LHCN-M2 (cell line): ENCODE measurements around the gene IGF2R. TPM values are rescaled to one million over a fixed set of nuclear protein-coding genes. Genes with fewer than 3 reads are reported as not detected.
"Not testable (repeated sequence)": the region's sequence is repeated elsewhere in the genome, so short reads cannot be mapped to it uniquely, and the experiment has no call there.

ENCODE experiments used
- DNase-seq: peaks from one replicate; pipeline ENCODE4 v3.0.0-alpha.2; 2012; ENCODE audit warnings: low read depth
- total RNA-seq: library from RNA; depleted of rRNA; stranded (reverse); fragments of >200 nt; gene quantifications from 2 replicates; pipeline ENCODE4 v1.2.3, GENCODE V29; 2014

Gene IGF2R
- total RNA-seq, 1 experiment from 2014 or later = 50.5 TPM

DNA sequence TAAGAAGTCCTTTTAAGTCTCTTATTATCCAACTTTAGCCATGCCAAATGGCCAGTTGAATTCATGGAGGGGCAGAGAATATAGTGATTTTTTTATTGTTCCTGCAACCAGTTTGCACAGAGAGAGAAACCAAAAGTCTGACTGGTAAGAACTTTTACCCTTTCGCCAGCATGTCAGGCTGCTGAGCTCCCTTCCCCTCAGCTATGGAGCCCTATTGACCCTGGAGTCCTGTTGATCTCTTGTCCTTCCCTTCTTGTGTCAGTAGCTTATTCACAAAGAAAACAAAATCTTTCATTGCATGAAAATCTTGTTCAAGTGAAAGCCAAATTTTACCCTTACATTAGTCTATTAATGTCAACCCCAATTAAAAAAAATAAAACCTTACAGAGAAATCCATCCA, 151.2 kb downstream of the IGF2R start:
- no peak for DNase-seq

- no peak for DNase-seq
These were observed 152.7 kb downstream of the IGF2R start, which contains the start of gene SLC22A1 for GRCh38 chr6:160121558-160121957. TSS of gene SLC22A1 (plus strand) at chr6:160121815. CDS start at chr6:160121936, 121 bp downstream.

GRCh38 chr6:160121981-160122380, 153.1 kb downstream of the IGF2R start:
- DNase-seq = no peak

- DNase-seq = no peak
These were observed 153.9 kb downstream of the IGF2R start for GRCh38 chr6:160122744-160123143.

- no peak for DNase-seq
These were observed 155.1 kb downstream of the IGF2R start for GRCh38 chr6:160124007-160124406.

GRCh38 chr6:160124605-160125004, 155.7 kb downstream of the IGF2R start:
- no peak for DNase-seq

DNA sequence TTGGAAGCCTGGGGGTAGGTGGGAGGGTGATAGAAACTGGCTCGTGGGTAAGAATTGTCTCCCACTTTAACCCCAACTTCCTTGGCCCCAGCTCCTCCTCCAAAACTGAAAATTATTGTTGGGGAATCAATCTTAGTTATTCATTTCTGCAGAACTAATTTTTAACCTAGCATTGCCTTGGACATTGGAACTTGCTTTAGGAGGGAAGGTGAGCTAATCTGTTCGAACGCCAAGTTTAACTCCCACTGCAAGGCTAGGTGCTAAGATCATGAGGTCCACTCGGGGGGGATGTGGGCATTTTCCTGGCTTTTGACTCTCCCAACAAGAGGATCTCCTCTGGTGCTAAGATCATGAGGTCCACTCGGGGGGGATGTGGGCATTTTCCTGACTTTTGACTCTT, 156.2 kb downstream of the IGF2R start:
- not testable (repeated sequence) for DNase-seq

GRCh38 chr6:160127270-160128124, 158.6 kb downstream of the IGF2R start:
- no peak for DNase-seq

DNA sequence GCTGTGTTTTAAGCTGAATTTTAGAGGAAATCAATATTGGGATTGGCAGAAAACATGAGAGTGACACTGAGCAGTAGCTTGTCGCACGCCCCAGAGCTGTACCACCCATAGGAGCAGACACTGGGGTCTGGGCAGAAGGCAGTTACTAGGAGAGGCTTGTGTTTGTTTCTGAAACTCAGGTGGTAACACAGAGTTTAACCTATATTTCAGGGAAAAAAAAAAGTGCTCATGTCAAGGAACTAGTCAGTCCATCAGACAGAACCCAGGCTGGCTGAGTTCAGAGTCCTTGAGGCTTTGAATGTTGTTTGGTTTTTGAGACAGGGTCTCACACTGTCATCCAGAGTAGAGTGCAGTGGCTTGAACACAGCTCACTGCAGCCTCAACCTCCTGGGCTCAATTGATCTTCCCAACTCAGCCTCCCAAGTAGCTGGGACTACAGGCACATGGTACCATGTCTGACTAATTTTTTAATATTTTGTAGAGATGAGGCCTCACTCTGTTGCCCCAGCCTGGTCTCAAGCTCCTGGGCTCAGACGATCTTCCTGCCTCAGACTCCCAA, 159.3 kb downstream of the IGF2R start:
- no peak for DNase-seq

GRCh38 chr6:160128879-160129516, 160.1 kb downstream of the IGF2R start:
- DNase-seq = no peak

DNA sequence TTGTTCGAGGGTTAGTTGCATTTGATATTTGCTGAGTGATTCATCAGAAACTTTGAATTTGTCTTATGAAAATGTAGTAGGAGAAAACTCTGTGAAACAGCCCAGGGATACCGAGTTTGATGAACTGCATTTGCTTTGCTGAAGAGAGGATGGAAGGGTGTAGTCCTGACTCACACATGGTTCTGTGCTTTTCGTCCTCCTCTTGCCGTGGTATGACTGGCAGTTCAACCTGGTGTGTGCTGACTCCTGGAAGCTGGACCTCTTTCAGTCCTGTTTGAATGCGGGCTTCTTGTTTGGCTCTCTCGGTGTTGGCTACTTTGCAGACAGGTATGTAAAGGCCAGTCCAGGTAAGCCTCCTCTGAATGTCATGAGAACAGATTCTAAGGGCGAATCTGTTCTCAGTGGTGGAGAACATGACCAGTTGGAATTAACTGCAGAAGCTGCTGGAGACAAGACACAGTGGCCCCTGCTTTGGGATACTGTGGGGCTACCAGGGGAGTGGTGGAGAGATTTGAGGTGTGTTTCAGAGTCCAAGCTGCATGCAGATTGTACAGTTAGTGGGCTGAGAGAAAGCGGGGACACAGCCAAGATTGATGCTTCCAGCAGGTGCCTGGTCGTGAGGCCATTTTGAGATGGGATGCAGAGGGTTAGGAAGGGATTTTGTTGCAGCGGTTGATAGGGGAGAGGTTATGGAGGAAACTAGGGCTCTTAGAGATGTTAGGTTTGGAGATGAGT, 161.2 kb downstream of the IGF2R start:
- no peak for DNase-seq

DNA sequence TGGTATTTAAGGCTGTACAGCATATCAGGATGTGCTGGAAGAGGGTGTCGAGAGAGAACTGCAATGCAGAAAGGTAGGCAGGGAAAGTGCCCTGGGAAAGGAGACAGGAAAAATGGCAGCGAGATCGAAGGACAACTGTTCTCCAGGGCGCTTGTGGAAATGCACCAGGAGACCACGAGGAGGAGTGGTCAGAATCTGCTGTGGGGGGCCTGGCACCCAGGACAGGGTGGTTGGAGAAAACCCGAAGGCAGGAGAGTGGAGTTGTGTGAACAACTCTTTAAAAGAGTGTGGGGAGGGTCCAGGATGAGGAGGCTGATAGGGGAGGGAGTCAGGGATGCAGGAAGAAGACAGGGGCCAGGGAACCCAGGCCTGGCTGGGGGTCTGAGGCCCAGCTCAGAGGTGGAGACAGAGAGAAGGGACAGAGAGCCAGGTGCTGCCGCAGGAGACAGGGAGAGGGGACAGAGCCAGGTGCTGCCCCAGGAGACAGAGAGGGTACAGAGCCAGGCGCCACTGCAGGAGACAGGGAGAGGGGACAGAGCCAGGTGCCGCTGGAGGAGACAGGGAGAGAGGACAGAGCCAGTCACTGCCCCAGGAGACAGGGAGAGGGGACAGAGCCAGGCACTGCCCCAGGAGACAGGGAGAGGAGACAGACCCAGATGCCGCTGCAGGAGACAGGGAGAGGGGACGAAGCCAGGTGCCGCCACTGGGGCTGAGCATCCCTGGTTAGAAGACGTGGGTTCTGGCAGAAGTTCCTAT, 162.0 kb downstream of the IGF2R start:
- DNase-seq = no peak

- no peak for DNase-seq
These were observed 162.9 kb downstream of the IGF2R start for GRCh38 chr6:160131636-160132296.

DNA sequence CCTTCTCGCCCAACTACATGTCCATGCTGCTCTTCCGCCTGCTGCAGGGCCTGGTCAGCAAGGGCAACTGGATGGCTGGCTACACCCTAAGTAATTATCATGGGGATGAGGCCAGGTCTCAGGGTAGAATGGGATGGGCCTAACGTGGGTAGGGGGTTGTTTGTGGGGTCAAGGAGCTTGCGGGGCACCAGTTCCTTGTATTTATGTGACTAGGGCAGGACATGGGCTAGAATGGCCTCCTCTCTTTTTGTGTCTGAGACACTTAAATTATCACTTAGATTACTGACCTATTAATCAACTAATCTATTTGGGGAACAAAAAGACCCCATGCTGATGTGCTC, 163.4 kb downstream of the IGF2R start:
- DNase-seq = no peak

DNA sequence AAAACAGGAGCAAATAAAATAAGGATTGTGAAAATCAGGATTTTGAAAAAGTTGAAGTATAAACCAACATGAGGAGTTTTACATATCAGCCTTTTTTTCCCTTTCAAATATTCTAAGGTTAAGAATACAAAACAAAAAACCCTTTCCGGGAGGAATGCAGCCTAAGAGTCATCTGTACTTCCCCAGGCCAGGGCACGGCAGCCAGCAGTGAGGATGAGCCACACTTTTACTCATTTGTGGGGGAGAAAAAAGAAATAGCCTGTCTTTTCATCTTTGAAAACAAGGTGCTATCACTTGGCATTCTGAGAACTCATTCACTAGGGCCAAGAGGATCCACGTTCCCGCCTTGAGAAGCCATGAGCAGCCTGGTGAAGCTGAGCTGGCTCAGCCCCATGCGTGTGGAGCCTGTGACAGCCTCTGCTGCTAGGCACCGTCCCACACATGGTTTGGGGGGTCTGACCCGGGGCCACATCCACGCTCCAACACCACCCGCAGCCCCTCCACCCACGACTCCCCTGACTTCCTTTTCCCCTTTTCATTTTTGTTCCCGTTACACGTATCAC, 164.0 kb downstream of the IGF2R start:
- DNase-seq = peak; percentile 5

DNA sequence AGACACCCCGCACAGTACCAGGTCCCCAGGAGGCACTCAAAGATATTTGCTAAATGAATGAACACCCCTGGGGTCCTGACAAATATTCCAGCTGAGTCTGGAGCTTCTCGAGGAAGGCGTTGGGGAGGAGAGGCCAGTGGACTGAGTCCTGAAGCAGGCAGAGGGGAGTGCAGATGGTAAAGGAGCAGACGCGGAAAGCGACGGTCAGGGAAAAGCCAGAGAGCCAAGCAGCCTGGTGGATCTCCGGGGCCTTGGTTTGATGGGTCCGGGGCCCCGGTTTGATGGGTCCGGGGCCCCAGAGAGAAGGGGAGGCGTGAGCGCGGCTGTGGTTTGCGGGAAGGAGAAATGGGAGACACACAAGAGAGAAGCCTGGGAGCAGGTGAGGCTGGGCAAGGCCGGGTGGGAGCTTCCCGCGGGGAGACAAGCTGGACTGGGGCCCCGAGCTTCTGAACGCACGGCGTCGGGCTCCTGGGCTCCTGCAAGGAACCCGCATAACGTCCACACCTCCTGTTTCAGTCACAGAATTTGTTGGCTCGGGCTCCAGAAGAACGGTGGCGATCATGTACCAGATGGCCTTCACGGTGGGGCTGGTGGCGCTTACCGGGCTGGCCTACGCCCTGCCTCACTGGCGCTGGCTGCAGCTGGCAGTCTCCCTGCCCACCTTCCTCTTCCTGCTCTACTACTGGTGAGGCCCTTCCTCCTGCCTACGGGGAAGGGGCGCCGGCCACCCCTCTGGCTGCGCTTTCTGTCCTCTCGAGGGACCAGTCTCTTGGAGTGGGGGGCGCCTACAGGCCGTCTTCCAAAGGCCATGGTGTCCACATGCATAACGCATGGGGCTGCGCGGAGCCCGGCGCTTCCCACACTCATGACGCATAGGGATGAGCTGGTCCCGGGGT, 164.8 kb downstream of the IGF2R start:
- no peak for DNase-seq

DNA sequence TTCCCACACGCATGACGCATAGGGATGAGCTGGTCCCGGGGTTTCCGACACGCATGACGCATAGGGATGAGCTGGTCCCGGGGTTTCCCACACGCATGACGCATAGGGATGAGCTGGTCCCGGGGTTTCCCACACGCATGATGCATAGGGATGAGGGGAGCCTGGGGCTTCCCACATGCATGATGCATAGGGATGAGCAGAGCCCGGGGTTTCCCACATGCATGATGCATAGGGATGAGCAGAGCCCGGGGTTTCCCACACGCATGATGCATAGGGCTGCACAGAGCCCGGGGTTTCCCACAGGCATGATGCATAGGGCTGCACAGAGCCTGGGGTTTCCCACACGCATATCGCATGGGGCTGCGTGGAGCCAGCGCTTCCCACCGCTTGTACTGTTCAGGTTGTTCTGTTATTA, 165.5 kb downstream of the IGF2R start:
- DNase-seq = not testable (repeated sequence)

DNA sequence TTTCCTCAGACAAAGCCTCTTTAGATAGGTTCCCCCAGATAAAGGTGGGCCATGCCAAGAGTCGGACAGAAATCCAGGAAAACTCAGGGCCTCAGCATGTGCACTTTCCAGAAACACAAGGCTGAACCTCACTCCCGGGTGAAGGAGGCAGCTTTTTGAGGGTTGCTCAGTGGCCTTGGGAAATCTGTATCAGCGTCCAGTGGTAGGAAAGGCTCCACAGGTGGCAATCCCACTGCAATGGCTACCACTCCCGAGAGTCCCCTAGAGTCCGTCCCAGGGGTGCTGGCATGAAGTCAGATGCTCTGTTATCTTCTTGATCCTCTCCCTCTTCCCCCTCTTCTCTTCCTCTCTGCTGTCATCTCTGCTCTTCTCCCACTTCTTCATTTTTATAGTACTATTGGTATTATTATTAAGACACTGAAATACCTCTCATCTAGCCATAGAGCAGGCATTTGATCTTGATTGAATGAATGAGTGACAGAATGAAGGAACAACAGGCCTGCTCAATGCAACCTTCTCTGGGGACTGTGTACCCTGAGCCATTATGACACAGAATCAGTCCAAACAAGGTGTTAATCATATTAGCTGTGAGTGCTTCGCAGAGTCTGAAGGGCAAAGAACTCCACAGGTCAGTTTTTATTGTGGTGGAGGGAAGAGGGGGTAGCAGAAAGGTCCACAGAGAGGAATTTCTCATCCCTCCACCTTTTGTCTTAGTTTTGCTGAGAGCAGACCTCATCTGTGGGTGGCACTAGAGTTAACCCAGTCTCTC, 166.1 kb downstream of the IGF2R start:
- no peak for DNase-seq
